ENCODE results near the gene CCDC14.

DNA sequence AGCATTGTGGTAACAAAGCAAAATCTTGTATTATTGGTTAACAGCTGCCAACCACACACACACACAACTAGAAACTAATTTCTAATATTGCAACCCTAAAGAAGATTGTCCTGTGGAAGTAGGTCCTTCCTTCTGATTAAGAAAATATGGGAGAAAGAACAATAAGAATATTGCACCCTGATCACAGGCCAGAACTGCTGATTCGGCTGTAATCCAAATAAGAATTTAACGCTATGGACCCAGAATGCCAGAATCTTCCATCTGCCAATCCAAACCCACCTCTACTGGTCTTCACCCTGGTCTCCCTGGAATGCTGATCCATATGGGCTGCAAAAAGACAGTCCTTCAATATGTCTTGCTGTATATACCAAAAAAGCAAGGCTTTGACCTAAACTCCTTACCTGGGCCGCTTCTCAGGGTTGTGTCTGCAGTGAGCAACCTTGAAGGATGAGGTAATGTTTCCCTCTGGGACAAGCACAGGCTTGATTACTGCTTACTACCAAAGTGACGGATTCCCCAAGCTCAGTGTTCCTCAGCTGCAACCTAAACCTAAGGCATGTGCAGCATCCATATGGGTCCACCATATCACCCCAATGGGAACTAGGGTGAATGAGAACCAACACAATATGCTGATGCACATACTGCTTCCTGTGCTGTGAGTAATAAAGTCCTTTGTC, 8.0 kb downstream of the CCDC14 start:
- TF ChIP-seq, protein P1, sequence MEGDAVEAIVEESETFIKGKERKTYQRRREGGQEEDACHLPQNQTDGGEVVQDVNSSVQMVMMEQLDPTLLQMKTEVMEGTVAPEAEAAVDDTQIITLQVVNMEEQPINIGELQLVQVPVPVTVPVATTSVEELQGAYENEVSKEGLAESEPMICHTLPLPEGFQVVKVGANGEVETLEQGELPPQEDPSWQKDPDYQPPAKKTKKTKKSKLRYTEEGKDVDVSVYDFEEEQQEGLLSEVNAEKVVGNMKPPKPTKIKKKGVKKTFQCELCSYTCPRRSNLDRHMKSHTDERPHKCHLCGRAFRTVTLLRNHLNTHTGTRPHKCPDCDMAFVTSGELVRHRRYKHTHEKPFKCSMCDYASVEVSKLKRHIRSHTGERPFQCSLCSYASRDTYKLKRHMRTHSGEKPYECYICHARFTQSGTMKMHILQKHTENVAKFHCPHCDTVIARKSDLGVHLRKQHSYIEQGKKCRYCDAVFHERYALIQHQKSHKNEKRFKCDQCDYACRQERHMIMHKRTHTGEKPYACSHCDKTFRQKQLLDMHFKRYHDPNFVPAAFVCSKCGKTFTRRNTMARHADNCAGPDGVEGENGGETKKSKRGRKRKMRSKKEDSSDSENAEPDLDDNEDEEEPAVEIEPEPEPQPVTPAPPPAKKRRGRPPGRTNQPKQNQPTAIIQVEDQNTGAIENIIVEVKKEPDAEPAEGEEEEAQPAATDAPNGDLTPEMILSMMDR (optimal IDR thresholded peaks at IDR 0.05 in 1 of 3, IDR thresholded peaks at IDR 0.05 in 1 of 3, conservative IDR thresholded peaks at IDR 0.05 in 1 of 3; ENCODE audit: extremely low read depth in 1 of 3, insufficient read depth in 2 of 3, low read length in 3 of 3) = no peak
- TF ChIP-seq EZH2 (IDR thresholded peaks at IDR 0.05; ENCODE audit: low read length) = no peak
